Glutamatergic neuron (in vitro differentiated cells): ENCODE measurements around the gene FBXO42. TPM values are rescaled to one million over a fixed set of nuclear protein-coding genes. Genes with fewer than 3 reads are reported as not detected.
A peak's percentile ranks its signal among the peaks of the same experiment; 100 is the strongest.

ENCODE experiments used
- DNase-seq: peaks from one replicate; pipeline ENCODE4 v3.0.0; 2022
- H3K27ac Mint-ChIP-seq: one replicate; pipeline ENCODE4 v1.8.0; 2020; ENCODE audit warnings: mild to moderate bottlenecking, mixed read lengths, inconsistent platforms; ENCODE audit not compliant: unreplicated experiment
- H3K27me3 Mint-ChIP-seq: one replicate; pipeline ENCODE4 v1.8.0; 2020; ENCODE audit warnings: mild to moderate bottlenecking, moderate library complexity, mixed read lengths, inconsistent platforms; ENCODE audit not compliant: unreplicated experiment
- H3K36me3 Mint-ChIP-seq: one replicate; pipeline ENCODE4 v1.8.0; 2020; ENCODE audit warnings: mild to moderate bottlenecking, mixed read lengths, inconsistent platforms; ENCODE audit not compliant: unreplicated experiment
- H3K4me1 Mint-ChIP-seq: one replicate; pipeline ENCODE4 v1.8.0; 2020; ENCODE audit warnings: mild to moderate bottlenecking, low read depth, mixed read lengths, inconsistent platforms; ENCODE audit not compliant: unreplicated experiment
- H3K4me3 Mint-ChIP-seq: one replicate; pipeline ENCODE4 v1.8.0; 2020; ENCODE audit warnings: mild to moderate bottlenecking, mixed read lengths, inconsistent platforms; ENCODE audit not compliant: unreplicated experiment
- H3K9me3 Mint-ChIP-seq: one replicate; pipeline ENCODE4 v1.8.0; 2020; ENCODE audit warnings: mild to moderate bottlenecking, moderate library complexity, mixed read lengths, inconsistent platforms; ENCODE audit not compliant: unreplicated experiment
- long read RNA-seq: library from polyadenylated mRNA; unstranded; transcript quantifications from one replicate; pipeline ENCODE4 v2.0.0, GENCODE V29; 2020; ENCODE audit not compliant: unreplicated experiment
- total RNA-seq: library from RNA; stranded (reverse); fragmentation: NEBNext Ultra II Directional; extraction: Animal tissue kit (Norgen Biotek cat#: 25700); gene quantifications from one replicate; pipeline ENCODE4 v1.2.1, GENCODE V29; 2021; ENCODE audit not compliant: unreplicated experiment
- TF ChIP-seq, protein P1 (sequence below): fragments of 200-600 bp; sonication (generic); IDR thresholded peaks from one replicate; pipeline ENCODE4 v1.5.0; 2021; ENCODE audit not compliant: partially characterized antibody, unreplicated experiment

FBXO42 gene
- 27.7 TPM for total RNA-seq
- long read RNA-seq, full-length matches to known transcripts, result 4 of 8 reads
- long read RNA-seq, partial matches to known transcripts, result 1 of 8 reads
- long read RNA-seq, other reads (novel, unspliced or antisense), result 3 of 8 reads

DNA sequence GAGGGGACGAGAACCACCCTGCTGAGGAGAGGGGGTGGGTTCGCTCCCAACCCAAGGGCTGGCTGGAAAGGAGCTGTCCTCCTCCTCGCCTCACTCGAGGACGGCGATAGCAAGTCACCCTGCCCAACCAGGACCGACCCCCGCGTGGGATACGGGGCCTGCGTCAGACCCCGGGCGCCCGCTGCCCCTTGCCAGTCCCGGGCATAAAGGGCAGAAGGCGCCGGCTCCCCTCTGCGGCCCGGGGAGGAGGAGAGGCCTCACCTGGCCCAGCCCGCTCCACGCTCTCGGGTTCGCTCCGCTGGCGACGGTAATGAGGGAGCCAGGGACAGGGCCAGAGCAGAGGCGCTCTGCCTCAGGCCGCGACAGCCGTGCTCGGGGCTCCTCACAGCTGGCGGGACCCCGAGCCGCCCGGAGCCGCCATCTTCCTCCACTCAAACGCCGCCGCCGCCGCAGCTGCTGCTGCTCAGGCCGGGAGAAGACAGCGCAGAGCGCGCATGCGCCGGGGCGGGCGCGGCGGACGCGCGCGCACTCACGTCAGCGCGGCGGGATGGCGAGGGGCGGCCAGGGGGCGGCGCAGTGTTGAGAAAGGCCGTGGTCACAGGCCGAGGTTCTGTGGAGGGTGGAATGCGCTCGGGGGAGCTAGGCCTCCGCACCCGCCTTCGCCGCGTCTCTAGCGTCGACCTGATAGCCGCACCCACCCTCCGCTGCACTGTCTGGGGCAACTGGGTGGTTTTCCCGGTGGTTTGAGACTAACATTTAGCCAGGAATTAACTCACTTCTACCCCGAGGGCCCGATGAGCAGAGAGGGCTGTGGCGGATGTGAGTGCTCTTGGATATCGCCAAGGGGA is at the start of gene FBXO42:
Gene FBXO42, minus strand, starts transcription at position 487 of the 848 bp plus-strand sequence. CDS start 37,062 bp downstream, outside the sequence.
- H3K36me3 Mint-ChIP-seq, result no peaks in the 10 kb centered on the region
- H3K9me3 Mint-ChIP-seq, result peaks cover 2% of the 10 kb centered on the region
- peaks cover 9% of the 10 kb centered on the region for H3K4me1 Mint-ChIP-seq
- H3K27me3 Mint-ChIP-seq, result peaks cover 3% of the 10 kb centered on the region
- H3K27ac Mint-ChIP-seq, result peak within 1 kb of the TSS; percentile 95
- peak; percentile 94 for DNase-seq
- H3K4me3 Mint-ChIP-seq, result peak within 1 kb of the TSS; percentile 94
- TF ChIP-seq, protein P1, sequence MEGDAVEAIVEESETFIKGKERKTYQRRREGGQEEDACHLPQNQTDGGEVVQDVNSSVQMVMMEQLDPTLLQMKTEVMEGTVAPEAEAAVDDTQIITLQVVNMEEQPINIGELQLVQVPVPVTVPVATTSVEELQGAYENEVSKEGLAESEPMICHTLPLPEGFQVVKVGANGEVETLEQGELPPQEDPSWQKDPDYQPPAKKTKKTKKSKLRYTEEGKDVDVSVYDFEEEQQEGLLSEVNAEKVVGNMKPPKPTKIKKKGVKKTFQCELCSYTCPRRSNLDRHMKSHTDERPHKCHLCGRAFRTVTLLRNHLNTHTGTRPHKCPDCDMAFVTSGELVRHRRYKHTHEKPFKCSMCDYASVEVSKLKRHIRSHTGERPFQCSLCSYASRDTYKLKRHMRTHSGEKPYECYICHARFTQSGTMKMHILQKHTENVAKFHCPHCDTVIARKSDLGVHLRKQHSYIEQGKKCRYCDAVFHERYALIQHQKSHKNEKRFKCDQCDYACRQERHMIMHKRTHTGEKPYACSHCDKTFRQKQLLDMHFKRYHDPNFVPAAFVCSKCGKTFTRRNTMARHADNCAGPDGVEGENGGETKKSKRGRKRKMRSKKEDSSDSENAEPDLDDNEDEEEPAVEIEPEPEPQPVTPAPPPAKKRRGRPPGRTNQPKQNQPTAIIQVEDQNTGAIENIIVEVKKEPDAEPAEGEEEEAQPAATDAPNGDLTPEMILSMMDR, result peak; percentile 48

DNA sequence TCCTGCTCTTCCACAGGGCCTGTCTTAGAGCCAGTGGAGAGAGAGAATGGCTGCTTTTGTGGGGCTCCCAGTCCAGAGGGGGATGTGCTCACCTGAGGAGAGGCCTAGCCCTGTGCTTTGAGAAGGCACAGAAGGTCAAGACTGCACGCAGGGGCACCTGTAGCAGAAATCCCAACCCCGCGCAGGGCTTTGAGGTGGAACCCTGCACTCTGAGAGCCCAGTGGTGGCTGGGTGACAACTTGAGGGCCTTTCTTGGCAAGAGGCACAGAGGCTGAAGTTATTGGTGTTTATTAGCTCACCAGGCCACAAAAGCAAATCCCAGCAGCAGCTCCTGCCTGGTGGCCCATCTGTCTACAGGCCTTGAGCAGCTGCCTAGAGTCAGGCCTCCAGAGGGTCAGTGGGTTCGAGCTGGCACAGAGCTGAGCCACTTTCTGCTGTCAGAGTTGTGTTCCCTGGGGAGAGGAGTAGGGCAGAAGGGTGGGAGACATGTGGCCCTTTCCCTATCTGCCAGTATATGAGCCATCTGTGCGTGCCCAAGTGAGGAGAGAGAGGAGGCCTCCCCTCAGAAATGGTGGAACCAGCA is 46.2 kb upstream of the FBXO42 start:
- Mint-ChIP-seq H3K27me3 (peaks cover 6% of the 10 kb centered on the region), H3K4me1 (peaks cover 24% of the 10 kb centered on the region), H3K4me3 (peak overlapping the region; percentile 61), H3K36me3 (no peaks in the 10 kb centered on the region), H3K9me3 (peaks cover 5% of the 10 kb centered on the region), H3K27ac (peak overlapping the region; percentile 93)
- DNase-seq, result peak; percentile 60
- TF ChIP-seq, protein P1, result no peak

DNA sequence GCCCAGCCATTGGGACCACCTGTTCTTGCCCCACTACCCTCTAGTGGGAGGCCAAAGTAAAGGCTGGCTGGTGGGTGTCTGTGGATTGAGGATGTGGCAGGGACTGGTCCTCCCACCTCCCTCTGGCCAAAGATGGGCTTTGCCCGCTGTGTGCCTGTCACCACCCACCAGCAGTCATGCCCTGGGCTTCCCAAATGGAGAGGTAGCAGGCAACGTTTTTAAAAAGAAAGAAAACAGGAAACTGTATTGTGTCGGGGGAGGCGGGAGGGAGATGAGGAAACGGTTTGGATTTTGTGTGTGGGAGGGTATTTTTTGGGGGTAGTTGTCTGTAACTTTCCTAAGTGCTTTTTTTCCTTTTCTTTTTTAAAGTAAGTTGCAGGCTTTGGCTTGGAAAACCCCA is 44.8 kb upstream of the FBXO42 start:
- Mint-ChIP-seq H3K4me1 (peaks cover 32% of the 10 kb centered on the region), H3K36me3 (no peaks in the 10 kb centered on the region), H3K27me3 (peaks cover 6% of the 10 kb centered on the region), H3K4me3 (no peak overlapping the region), H3K9me3 (peaks cover 5% of the 10 kb centered on the region), H3K27ac (peak overlapping the region; percentile 66)
- TF ChIP-seq, protein P1, result no peak
- DNase-seq, result no peak

DNA sequence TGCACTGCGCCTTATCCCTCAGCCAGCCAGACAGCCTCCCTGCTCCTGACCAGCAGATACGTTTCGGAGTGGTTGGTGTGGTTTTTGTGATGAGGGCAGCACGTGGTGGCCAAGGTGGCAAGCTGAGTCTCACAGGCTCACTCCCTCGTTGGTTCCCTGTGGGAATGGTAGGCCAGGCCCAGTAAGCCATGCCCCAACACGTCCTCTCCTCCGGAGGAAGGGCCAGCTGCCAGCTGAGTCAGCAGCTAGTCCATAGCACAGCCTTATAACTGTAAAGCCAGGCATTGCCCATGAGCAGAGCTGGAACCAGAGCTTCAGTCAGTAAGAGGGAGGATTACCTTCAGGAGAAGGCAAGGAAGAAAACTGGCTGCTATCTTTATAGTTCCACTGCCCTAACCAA is 44.3 kb upstream of the FBXO42 start:
- Mint-ChIP-seq H3K27ac (peak overlapping the region; percentile 66), H3K4me3 (no peak overlapping the region)

More for the DNA sequence above, 44.3 kb upstream of the FBXO42 start:
- Mint-ChIP-seq H3K27me3 (peaks cover 6% of the 10 kb centered on the region), H3K4me1 (peaks cover 34% of the 10 kb centered on the region), H3K9me3 (peaks cover 5% of the 10 kb centered on the region), H3K36me3 (no peaks in the 10 kb centered on the region)
- no peak for DNase-seq
- TF ChIP-seq, protein P1, result no peak
